HS-27A (cell line): ENCODE results near the gene PLA2G4F.

Experiments used
- DNase-seq: peaks from one replicate; pipeline ENCODE4 v3.0.0-alpha.2; 2012; ENCODE audit warnings: low read depth, missing footprints

Gene PLA2G4F

GRCh38 chr15:42165106-42165505 lies 8.7 kb upstream of the PLA2G4F start:
- no peak for DNase-seq

- no peak for DNase-seq
Observed at GRCh38 chr15:42163947-42164550, 7.6 kb upstream of the PLA2G4F start.

- DNase-seq: no peak
Observed at GRCh38 chr15:42163291-42163690, 6.9 kb upstream of the PLA2G4F start.

- no peak for DNase-seq
Observed at GRCh38 chr15:42160136-42160535, 3.7 kb upstream of the PLA2G4F start.

GRCh38 chr15:42159381-42160015 lies 3.1 kb upstream of the PLA2G4F start:
- DNase-seq: no peak

GRCh38 chr15:42158941-42159340 lies 2.5 kb upstream of the PLA2G4F start:
- DNase-seq: no peak

- no peak for DNase-seq
Observed at GRCh38 chr15:42157981-42158765, 1.7 kb upstream of the PLA2G4F start.

- DNase-seq: no peak
Observed at GRCh38 chr15:42157381-42157780, 945 bp upstream of the PLA2G4F start.

GRCh38 chr15:42155546-42156242 lies 742 bp downstream of the PLA2G4F start:
- DNase-seq: no peak

GRCh38 chr15:42154956-42155355 lies 1.5 kb downstream of the PLA2G4F start:
- DNase-seq: no peak

- no peak for DNase-seq
Observed at GRCh38 chr15:42154212-42154941, 2.1 kb downstream of the PLA2G4F start.

GRCh38 chr15:42153874-42154211 lies 2.6 kb downstream of the PLA2G4F start:
- no peak for DNase-seq

GRCh38 chr15:42152921-42153698 lies 3.3 kb downstream of the PLA2G4F start:
- DNase-seq: no peak

GRCh38 chr15:42152196-42152920 lies 4.1 kb downstream of the PLA2G4F start:
- no peak for DNase-seq

- no peak for DNase-seq
Observed at GRCh38 chr15:42151736-42152135, 4.7 kb downstream of the PLA2G4F start.

- DNase-seq: no peak
Observed at GRCh38 chr15:42151141-42151561, 5.3 kb downstream of the PLA2G4F start.

- DNase-seq: no peak
Observed at GRCh38 chr15:42150219-42150970, 6.0 kb downstream of the PLA2G4F start.

- no peak for DNase-seq
Observed at GRCh38 chr15:42149493-42150218, 6.8 kb downstream of the PLA2G4F start.
